ENCODE results near the gene ZMYND15. TPM values are rescaled to one million over a fixed set of nuclear protein-coding genes. Genes with fewer than 3 reads are reported as not detected.

The ZMYND15 gene
- total and polyA plus RNA-seq, 2 experiments from 2014 or later: 0.32 to 1.4 TPM

GRCh38 chr17:4722678-4723240 is 16.9 kb upstream of the ZMYND15 start:
- Mint-ChIP-seq H3K36me3 (ENCODE audit: low read depth) (peaks cover 21% of the 10 kb centered on the region), H3K27ac (no peak overlapping the region)
- no peak for ATAC-seq

More at GRCh38 chr17:4722678-4723240, 16.9 kb upstream of the ZMYND15 start:
- Histone ChIP-seq H3K27me3 (ENCODE audit: insufficient read depth) (no peaks in the 10 kb centered on the region), H3K4me3 (no peak overlapping the region), H3K4me2 (no peak overlapping the region), H4K20me1 (replicated peaks; ENCODE audit: insufficient read depth) (no peaks in the 10 kb centered on the region; the same call in 1 of the 2 replicates), H3K36me3 (ENCODE audit: insufficient read depth) (no peaks in the 10 kb centered on the region), H3F3A (replicated peaks; ENCODE audit: low read depth) (no peaks in the 10 kb centered on the region), H3K4me1 (ENCODE audit: insufficient read depth) (no peaks in the 10 kb centered on the region), H3K27ac (ENCODE audit: low read depth) (no peak overlapping the region), H3K9me2 (ENCODE audit: insufficient read depth) (no peaks in the 10 kb centered on the region), H2AFZ (no peak overlapping the region), H3K79me2 (replicated peaks; ENCODE audit: insufficient read depth) (no peaks in the 10 kb centered on the region)
- peaks cover 20% of the 10 kb centered on the region for H3K27me3 Mint-ChIP-seq (ENCODE audit: insufficient read depth, low read depth, poor library complexity)
- no peak overlapping the region for H3K4me3 Mint-ChIP-seq
- no peaks in the 10 kb centered on the region; the same call in 2 of the 3 replicates for H3K4me1 Mint-ChIP-seq
- no peak for TF ChIP-seq ETS1 (IDR thresholded peaks at IDR 0.05)
- no peak for TF ChIP-seq EZH2phosphoT487 (IDR thresholded peaks at IDR 0.05; ENCODE audit: unreplicated experiment)
- TF ChIP-seq ZNF462 (CRISPR knock-in tag; IDR thresholded peaks at IDR 0.05): no peak
- TF ChIP-seq REST (IDR thresholded peaks at IDR 0.05; ENCODE audit: unreplicated experiment): no peak
- TF ChIP-seq POLR2AphosphoS5 (IDR thresholded peaks at IDR 0.05; ENCODE audit: low read depth): no peak
- no peak for TF ChIP-seq ZNF114 (CRISPR knock-in tag; IDR thresholded peaks at IDR 0.05)
- no peak for TF ChIP-seq CREB1 (CRISPR knock-in tag; IDR thresholded peaks at IDR 0.05; ENCODE audit: low read depth)
- TF ChIP-seq EZH2 (IDR thresholded peaks at IDR 0.05; ENCODE audit: low read depth, unreplicated experiment): no peak
- TF ChIP-seq STAT1 (IDR thresholded peaks at IDR 0.05; ENCODE audit: unreplicated experiment): no peak
- no peak for TF ChIP-seq NANOG (IDR thresholded peaks at IDR 0.05; ENCODE audit: borderline replicate concordance)
- TF ChIP-seq JUNB (IDR thresholded peaks at IDR 0.05; ENCODE audit: unreplicated experiment): no peak
- TF ChIP-seq ZNF331 (CRISPR knock-in tag; IDR thresholded peaks at IDR 0.05; ENCODE audit: low read depth): no peak
- TF ChIP-seq CTCF (conservative IDR thresholded peaks at IDR 0.05; ENCODE audit: low read depth in 2 of 2): no peak
- DNase-seq (ENCODE audit: low spot score): no peak
- no peaks in the 10 kb centered on the region; the same call in 2 of the 3 replicates for H3K9me3 Mint-ChIP-seq

Data from GM23338 (cell line).